Thyroid gland (tissue), 4 donors: ENCODE measurements around the gene PRH2.

Experiments
- POLR2A ChIP-seq, 2 donors: fragments of 450-650 bp; IDR thresholded peaks; one replicate each; pipeline ENCODE4 v1.6.1; 2017; ENCODE audit warnings: antibody characterized with exemption in 2 of 2, mild to moderate bottlenecking in 2 of 2, moderate library complexity in 1 of 2
- TF ChIP-seq, protein P1 (sequence below), 6 experiments: fragments of 200-600 bp in 3 of 6; fragments of 450-650 bp in 3 of 6; sonication (generic) in 3 of 6; IDR thresholded peaks; one replicate each; pipeline ENCODE4 v1.5.1; 2016 to 2019; ENCODE audit warnings: antibody characterized with exemption in 6 of 6, mild to moderate bottlenecking in 2 of 6, inconsistent platforms in 1 of 6, moderate library complexity in 1 of 6

DNA sequence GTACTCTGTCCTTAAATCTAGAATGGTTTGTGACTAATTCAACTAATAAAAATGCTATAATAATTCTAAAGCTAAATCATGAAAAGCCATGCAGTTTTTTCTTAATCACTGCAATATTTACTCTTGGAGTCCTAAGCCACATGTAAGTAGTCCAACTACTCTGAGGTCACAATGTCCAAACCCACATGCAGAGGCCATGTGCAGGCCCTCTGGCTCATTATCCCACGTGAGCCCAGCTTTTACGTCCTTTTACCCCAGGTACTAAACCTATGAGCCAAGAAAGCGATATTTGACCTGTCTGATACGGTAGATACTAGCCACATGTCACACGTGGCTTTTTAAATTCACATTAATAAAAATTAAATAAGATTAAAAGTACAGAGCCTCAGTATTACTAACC is 32.2 kb upstream of the PRH2 start:
- TF ChIP-seq, protein P1, sequence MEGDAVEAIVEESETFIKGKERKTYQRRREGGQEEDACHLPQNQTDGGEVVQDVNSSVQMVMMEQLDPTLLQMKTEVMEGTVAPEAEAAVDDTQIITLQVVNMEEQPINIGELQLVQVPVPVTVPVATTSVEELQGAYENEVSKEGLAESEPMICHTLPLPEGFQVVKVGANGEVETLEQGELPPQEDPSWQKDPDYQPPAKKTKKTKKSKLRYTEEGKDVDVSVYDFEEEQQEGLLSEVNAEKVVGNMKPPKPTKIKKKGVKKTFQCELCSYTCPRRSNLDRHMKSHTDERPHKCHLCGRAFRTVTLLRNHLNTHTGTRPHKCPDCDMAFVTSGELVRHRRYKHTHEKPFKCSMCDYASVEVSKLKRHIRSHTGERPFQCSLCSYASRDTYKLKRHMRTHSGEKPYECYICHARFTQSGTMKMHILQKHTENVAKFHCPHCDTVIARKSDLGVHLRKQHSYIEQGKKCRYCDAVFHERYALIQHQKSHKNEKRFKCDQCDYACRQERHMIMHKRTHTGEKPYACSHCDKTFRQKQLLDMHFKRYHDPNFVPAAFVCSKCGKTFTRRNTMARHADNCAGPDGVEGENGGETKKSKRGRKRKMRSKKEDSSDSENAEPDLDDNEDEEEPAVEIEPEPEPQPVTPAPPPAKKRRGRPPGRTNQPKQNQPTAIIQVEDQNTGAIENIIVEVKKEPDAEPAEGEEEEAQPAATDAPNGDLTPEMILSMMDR (IDR thresholded peaks at IDR 0.05): no peak
- no peak for TF ChIP-seq POLR2A (IDR thresholded peaks at IDR 0.05)
